ENCODE measurements around the gene GP5. TPM values are rescaled to one million over a fixed set of nuclear protein-coding genes. Genes with fewer than 3 reads are reported as not detected.
A peak's percentile ranks its signal among the peaks of the same experiment; 100 is the strongest.

GP5 gene
- not detected in 2 replicates for total RNA-seq (2021)
- long read RNA-seq = 0 reads

GRCh38 chr3:194399166-194399565 lies at the start of gene GP5:
GP5 (minus strand) TSS chr3:194399266; CDS start chr3:194398282, 984 bp downstream.
- Histone ChIP-seq H3K23me2 (ENCODE audit: insufficient read length, low read depth, low read length, poor library complexity, severe bottlenecking) (peaks cover 11% of the 10 kb centered on the region), H2BK5ac (ENCODE audit: insufficient read length, low read length) (no peak within 1 kb of the TSS), H3K27me3 (ENCODE audit: insufficient read depth, low read length) (peaks cover 16% of the 10 kb centered on the region; the same call in 1 of the 2 replicates), H4K5ac (ENCODE audit: insufficient read length, low read depth, low read length) (no peak within 1 kb of the TSS), H3K9me3 (ENCODE audit: control insufficient read depth, low read depth, low read length) (no peaks in the 10 kb centered on the region), H2AFZ (ENCODE audit: low read length) (no peak within 1 kb of the TSS), H4K91ac (ENCODE audit: insufficient read length, low read depth, low read length) (no peak within 1 kb of the TSS), H4K8ac (replicated peaks; ENCODE audit: insufficient read length, low read depth, low read length) (no peak within 1 kb of the TSS), H3K4me2 (ENCODE audit: insufficient read depth, insufficient read length, low read length) (peak within 1 kb of the TSS; percentile 62), H3K27ac (ENCODE audit: insufficient read length, low read depth, low read length) (no peak within 1 kb of the TSS), H2BK120ac (ENCODE audit: low read depth, low read length, poor library complexity, severe bottlenecking) (no peak within 1 kb of the TSS), H3K56ac (ENCODE audit: insufficient read length, low read depth, low read length) (no peak within 1 kb of the TSS), H3K14ac (ENCODE audit: insufficient read depth, low read length) (peak within 1 kb of the TSS; percentile 25; the same call in 1 of the 2 replicates), H3K79me1 (ENCODE audit: insufficient read depth, low read depth, low read length, poor library complexity, severe bottlenecking) (no peaks in the 10 kb centered on the region), H2BK20ac (ENCODE audit: low read depth, low read length, poor library complexity, severe bottlenecking) (no peak within 1 kb of the TSS), H4K20me1 (ENCODE audit: control insufficient read depth, insufficient read depth, insufficient read length) (no peaks in the 10 kb centered on the region), H3K79me2 (ENCODE audit: insufficient read depth, low read length) (no peaks in the 10 kb centered on the region), H3T11ph (ENCODE audit: low read length) (no peak within 1 kb of the TSS), H3K18ac (ENCODE audit: insufficient read length, low read depth, low read length) (no peak within 1 kb of the TSS), H3K23ac (ENCODE audit: insufficient read length, low read depth, low read length) (no peak within 1 kb of the TSS), H2AK5ac (ENCODE audit: insufficient read length, low read length) (no peak within 1 kb of the TSS), H2BK15ac (ENCODE audit: low read depth, low read length) (no peak within 1 kb of the TSS), H2BK12ac (ENCODE audit: insufficient read length, low read depth, low read length) (no peak within 1 kb of the TSS), H3K4me1 (ENCODE audit: insufficient read depth, low read length) (peaks cover 2% of the 10 kb centered on the region; the same call in 1 of the 2 replicates), H3K4ac (ENCODE audit: low read depth, low read length) (no peak within 1 kb of the TSS), H3K9ac (ENCODE audit: extremely low read depth, insufficient read length, low read length) (no peak within 1 kb of the TSS)
- H3K27ac Mint-ChIP-seq = no peak within 1 kb of the TSS; a peak in 1 of 7 replicates
- H3K27me3 Mint-ChIP-seq (ENCODE audit: low read depth) = peaks cover 2% of the 10 kb centered on the region; the same call in 1 of the 2 replicates
- H3K4me3 Mint-ChIP-seq = no peak within 1 kb of the TSS
- H3K4me1 Mint-ChIP-seq = peaks cover 8 to 25% of the 10 kb centered on the region in 2 experiments
- no peaks in the 10 kb centered on the region; a peak in 1 of 7 replicates for H3K36me3 Mint-ChIP-seq (ENCODE audit: insufficient read depth in 1 of 3, low read depth in 3 of 3)
- TF ChIP-seq CTCF (conservative IDR thresholded peaks at IDR 0.05) = no peak
- no peaks in the 10 kb centered on the region; a peak in 1 of 5 replicates for H3K9me3 Mint-ChIP-seq
- WGBS (ENCODE audit: extremely low coverage, insufficient read length, low lambda C conversion rate) = no CpG with 5 or more reads among the region's 2 CpGs
- DNase-seq = no peak

All from H9 (cell line).